Measurements from ENCODE around the gene DNAJC21.

DNAJC21 gene

GRCh38 chr5:34976347-34976746 is 47.0 kb downstream of the DNAJC21 start:
- peak; percentile 36 for DNase-seq (ENCODE audit: low read depth)
- no peak overlapping the region for H3K4me3 ChIP-seq (ENCODE audit: low read depth, low read length)
- TF ChIP-seq, protein P1, sequence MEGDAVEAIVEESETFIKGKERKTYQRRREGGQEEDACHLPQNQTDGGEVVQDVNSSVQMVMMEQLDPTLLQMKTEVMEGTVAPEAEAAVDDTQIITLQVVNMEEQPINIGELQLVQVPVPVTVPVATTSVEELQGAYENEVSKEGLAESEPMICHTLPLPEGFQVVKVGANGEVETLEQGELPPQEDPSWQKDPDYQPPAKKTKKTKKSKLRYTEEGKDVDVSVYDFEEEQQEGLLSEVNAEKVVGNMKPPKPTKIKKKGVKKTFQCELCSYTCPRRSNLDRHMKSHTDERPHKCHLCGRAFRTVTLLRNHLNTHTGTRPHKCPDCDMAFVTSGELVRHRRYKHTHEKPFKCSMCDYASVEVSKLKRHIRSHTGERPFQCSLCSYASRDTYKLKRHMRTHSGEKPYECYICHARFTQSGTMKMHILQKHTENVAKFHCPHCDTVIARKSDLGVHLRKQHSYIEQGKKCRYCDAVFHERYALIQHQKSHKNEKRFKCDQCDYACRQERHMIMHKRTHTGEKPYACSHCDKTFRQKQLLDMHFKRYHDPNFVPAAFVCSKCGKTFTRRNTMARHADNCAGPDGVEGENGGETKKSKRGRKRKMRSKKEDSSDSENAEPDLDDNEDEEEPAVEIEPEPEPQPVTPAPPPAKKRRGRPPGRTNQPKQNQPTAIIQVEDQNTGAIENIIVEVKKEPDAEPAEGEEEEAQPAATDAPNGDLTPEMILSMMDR (conservative IDR thresholded peaks at IDR 0.05; ENCODE audit: low read depth, low read length) = no peak

DNA sequence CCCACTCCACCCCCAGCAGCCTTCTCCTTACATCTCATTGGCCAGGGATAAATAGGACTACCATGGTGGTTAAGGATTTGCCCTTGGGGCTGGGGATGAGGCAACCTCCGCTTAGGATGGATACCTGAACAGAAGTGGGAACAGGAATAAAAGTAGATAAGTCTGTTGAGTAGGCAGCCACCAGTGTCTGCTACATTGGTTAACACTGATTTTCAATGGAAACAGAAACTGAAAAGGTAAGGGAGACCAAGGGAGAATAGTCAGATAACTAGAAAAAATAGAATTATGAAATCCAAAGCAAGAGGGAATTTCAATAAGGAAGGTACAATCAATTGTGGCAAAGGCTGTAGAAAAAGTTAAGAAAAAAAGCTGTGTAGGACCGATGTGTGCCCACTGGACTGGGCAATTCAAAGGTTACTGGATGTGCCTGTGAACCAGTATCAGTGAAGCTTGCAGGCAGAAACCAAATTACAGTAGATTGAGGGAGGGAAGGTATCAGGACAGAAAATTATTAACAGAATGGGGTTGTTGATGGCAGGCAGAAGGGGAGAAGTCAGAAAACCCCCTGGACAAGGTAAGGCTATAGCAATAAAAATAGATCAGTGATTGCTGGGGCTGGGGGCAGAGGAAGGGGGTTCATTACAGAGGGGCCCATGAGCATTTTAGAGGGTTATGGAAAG is 48.7 kb downstream of the DNAJC21 start:
- no peak overlapping the region for H3K4me3 ChIP-seq (ENCODE audit: low read depth, low read length)
- TF ChIP-seq, protein P1 (conservative IDR thresholded peaks at IDR 0.05; ENCODE audit: low read depth, low read length) = no peak
- DNase-seq (ENCODE audit: low read depth) = no peak

- TF ChIP-seq, protein P1 (conservative IDR thresholded peaks at IDR 0.05; ENCODE audit: low read depth, low read length) = no peak
- DNase-seq (ENCODE audit: low read depth) = no peak
These were observed 49.3 kb downstream of the DNAJC21 start for GRCh38 chr5:34978681-34979080.

DNA sequence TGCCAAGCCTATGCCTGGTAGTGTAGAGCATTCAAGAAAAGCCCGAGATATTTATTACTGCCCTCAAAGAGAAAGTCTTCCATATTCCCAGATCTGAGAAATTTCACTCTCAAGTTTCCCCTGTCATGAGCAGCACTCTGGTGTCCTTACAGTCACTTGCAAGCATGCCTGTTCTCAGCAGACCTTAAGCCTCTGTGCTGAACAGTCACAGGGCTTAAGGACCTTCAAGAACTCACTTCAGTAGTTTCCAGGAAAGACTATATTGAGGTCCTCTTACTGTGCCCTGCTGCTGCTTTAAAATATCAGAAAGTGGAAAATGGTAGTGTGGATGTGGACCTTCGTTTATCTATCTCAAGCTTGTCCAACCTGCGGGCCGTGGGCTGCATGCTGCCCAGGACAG is 53.5 kb downstream of the DNAJC21 start:
- TF ChIP-seq, protein P1 (conservative IDR thresholded peaks at IDR 0.05; ENCODE audit: low read depth, low read length) = no peak
- DNase-seq (ENCODE audit: low read depth) = no peak
- no peak overlapping the region for H3K4me3 ChIP-seq (ENCODE audit: low read depth, low read length)

More at GRCh38 chr5:34978681-34979080, 49.3 kb downstream of the DNAJC21 start:
- H3K4me3 ChIP-seq (ENCODE audit: low read depth, low read length) = no peak overlapping the region

DNA sequence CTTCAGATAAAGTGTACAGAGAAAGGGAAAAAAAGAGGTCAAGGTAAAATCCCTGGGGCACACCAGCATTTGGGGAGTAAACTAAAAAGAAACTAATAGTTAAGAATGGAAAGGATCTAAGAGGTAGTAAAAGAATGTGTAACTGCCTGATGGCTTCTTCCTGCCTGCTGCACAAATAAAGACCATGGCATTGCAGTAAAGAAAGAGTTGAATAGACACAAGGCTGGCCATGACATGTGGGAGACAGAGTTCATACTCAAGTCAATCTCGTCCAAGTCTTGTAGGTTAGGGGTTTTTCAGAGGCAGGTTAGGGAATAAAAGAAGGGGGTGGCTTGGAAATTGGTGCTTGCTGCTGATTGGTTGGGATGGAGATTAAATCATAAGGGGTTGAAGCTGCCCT is 57.6 kb downstream of the DNAJC21 start:
- TF ChIP-seq, protein P1 (conservative IDR thresholded peaks at IDR 0.05; ENCODE audit: low read depth, low read length) = no peak
- no peak for DNase-seq (ENCODE audit: low read depth)
- no peak overlapping the region for H3K4me3 ChIP-seq (ENCODE audit: low read depth, low read length)

DNA sequence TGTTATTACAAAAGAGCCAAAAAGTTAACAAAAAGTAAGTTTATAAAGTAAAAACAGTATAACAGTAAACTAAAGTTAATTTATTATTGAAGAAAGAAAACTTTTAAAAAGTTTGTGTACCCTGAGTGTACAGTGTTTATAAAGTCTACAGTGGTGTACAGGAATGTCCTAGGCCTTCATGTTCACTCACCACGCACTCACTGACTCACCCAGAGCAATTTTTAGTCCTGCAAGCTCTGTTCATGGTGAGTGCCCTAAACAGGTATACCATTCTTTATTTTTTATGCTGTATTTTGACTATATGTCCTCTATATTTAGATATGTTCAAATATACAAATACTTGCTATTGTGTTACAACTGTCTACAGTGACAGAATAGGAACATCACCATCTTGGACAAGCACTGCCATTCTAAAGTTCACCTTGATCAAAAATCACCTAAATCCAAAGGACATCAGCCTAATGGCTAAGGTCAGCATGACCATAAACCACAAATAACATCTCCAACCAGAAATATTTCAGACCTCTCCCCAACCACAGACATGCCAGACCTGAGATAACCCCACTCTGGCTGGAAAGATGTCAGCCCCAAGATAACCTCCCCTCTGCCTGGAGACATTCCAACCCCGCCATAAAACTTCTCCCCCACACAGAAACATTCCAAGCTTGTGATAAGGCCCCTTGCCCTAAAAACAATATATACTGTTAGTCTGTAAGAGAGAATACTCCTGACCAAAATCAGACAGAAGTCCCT is 62.3 kb downstream of the DNAJC21 start:
- peak; percentile 68 for DNase-seq (ENCODE audit: low read depth)
- H3K4me3 ChIP-seq (ENCODE audit: low read depth, low read length) = no peak overlapping the region
- TF ChIP-seq, protein P1 (conservative IDR thresholded peaks at IDR 0.05; ENCODE audit: low read depth, low read length) = no peak

Data from choroid plexus epithelial cell (primary cell).